CD14-positive monocyte (primary cell): ENCODE measurements around the gene SYNGR4. TPM values are rescaled to one million over a fixed set of nuclear protein-coding genes. Genes with fewer than 3 reads are reported as not detected.

Experiments
- DNase-seq, 3 donors: peaks; one replicate each; pipeline ENCODE4 v3.0.0-alpha.2; 2011 to 2022
- H2AFZ ChIP-seq: 2 replicates; pipeline ENCODE4 v1.6.0; 2012; ENCODE audit warnings: mild to moderate bottlenecking, low read depth, low read length, inconsistent platforms; ENCODE audit not compliant: insufficient read depth, poor library complexity, severe bottlenecking
- H3K27ac ChIP-seq, 2 donors: 1 replicate in 1 of 2; 2 replicates in 1 of 2; pipeline ENCODE4 v1.5.1; 2012 to 2013; ENCODE audit warnings: low read length in 2 of 2, control low read depth in 1 of 2, inconsistent platforms in 1 of 2, low read depth in 1 of 2, mild to moderate bottlenecking in 1 of 2
- H3K27me3 ChIP-seq, 2 donors: one replicate each; pipeline versions ENCODE4 v1.6.0 to v1.6.1; 2011 to 2013; ENCODE audit warnings: low read length in 2 of 2; ENCODE audit not compliant: control insufficient read depth in 2 of 2, insufficient read depth in 2 of 2
- H3K36me3 ChIP-seq, 2 donors: replicated peaks in 1 of 2; 1 replicate in 1 of 2; 2 replicates in 1 of 2; pipeline versions ENCODE4 v1.5.1 to v1.6.1; 2012 to 2013; ENCODE audit warnings: low read length in 2 of 2, control low read depth in 1 of 2, inconsistent platforms in 1 of 2, mild to moderate bottlenecking in 1 of 2; ENCODE audit not compliant: insufficient read depth in 2 of 2, control insufficient read depth in 1 of 2
- H3K4me1 ChIP-seq, 2 donors: 1 replicate in 1 of 2; 2 replicates in 1 of 2; pipeline versions ENCODE4 v1.5.1 to v1.6.1; 2012 to 2013; ENCODE audit warnings: low read length in 2 of 2, control low read depth in 1 of 2, inconsistent platforms in 1 of 2, mild to moderate bottlenecking in 1 of 2, moderate library complexity in 1 of 2; ENCODE audit not compliant: insufficient read depth in 2 of 2, control insufficient read depth in 1 of 2
- H3K4me2 ChIP-seq: replicated peaks from 2 replicates; pipeline ENCODE3; 2012; ENCODE audit warnings: low read length, moderate library complexity, mild to moderate bottlenecking; ENCODE audit not compliant: poor library complexity, severe bottlenecking; ENCODE audit errors: extremely low read depth
- H3K4me3 ChIP-seq, 3 experiments: fragments of 200-600 bp in 1 of 3; sonication (generic) in 1 of 3; replicated peaks in 1 of 3; 1 replicate in 2 of 3; 2 replicates in 1 of 3; pipeline ENCODE4 v1.5.1; 2011 to 2013; ENCODE audit warnings: low read length in 3 of 3, mild to moderate bottlenecking in 3 of 3, control low read depth in 2 of 3, low read depth in 2 of 3, inconsistent platforms in 1 of 3, moderate library complexity in 1 of 3
- H3K79me2 ChIP-seq: 2 replicates; pipeline ENCODE4 v1.6.0; 2012; ENCODE audit warnings: mild to moderate bottlenecking, control low read depth, inconsistent platforms, low read length, moderate library complexity; ENCODE audit not compliant: insufficient read depth
- H3K9ac ChIP-seq: 2 replicates; pipeline ENCODE4 v1.6.0; 2017; ENCODE audit warnings: low read length, mild to moderate bottlenecking; ENCODE audit not compliant: insufficient read depth, poor library complexity, severe bottlenecking
- H3K9me3 ChIP-seq, 2 donors: replicated peaks in 1 of 2; 1 replicate in 1 of 2; 2 replicates in 1 of 2; pipeline versions ENCODE4 v1.5.1 to v1.6.1; 2012 to 2013; ENCODE audit warnings: low read length in 2 of 2, control low read depth in 1 of 2; ENCODE audit not compliant: control insufficient read depth in 1 of 2, insufficient read depth in 1 of 2
- H4K20me1 ChIP-seq: 2 replicates; pipeline ENCODE4 v1.6.0; 2012; ENCODE audit warnings: mild to moderate bottlenecking, low read length, control low read depth, moderate library complexity; ENCODE audit not compliant: insufficient read depth
- H3K27ac Mint-ChIP-seq, 7 donors: one replicate each; pipeline ENCODE4 v1.8.0; 2020; ENCODE audit warnings: mild to moderate bottlenecking in 7 of 7, mixed read lengths in 7 of 7, moderate library complexity in 6 of 7, inconsistent platforms in 2 of 7
- H3K27me3 Mint-ChIP-seq, 3 donors: one replicate each; pipeline ENCODE4 v1.8.0; 2021 to 2022; ENCODE audit warnings: low read depth in 3 of 3, mild to moderate bottlenecking in 3 of 3, mixed read lengths in 3 of 3, moderate library complexity in 3 of 3, inconsistent platforms in 1 of 3
- H3K36me3 Mint-ChIP-seq, 2 donors: one replicate each; pipeline ENCODE4 v1.8.0; 2020; ENCODE audit warnings: mixed read lengths in 2 of 2, inconsistent platforms in 1 of 2, mild to moderate bottlenecking in 1 of 2
- H3K4me1 Mint-ChIP-seq: one replicate; pipeline ENCODE4 v1.8.0; 2020; ENCODE audit warnings: mild to moderate bottlenecking, mixed read lengths
- H3K4me3 Mint-ChIP-seq, 2 donors: one replicate each; pipeline ENCODE4 v1.8.0; 2020; ENCODE audit warnings: mild to moderate bottlenecking in 2 of 2, mixed read lengths in 2 of 2, moderate library complexity in 1 of 2
- H3K9me3 Mint-ChIP-seq, 7 donors: one replicate each; pipeline ENCODE4 v1.8.0; 2020 to 2022; ENCODE audit warnings: mixed read lengths in 7 of 7, mild to moderate bottlenecking in 6 of 7, moderate library complexity in 6 of 7, inconsistent platforms in 2 of 7
- WGBS: methylation state at CpG from one replicate; pipeline ENCODE4 v1.1.5; 2013; ENCODE audit warnings: missing lambda C conversion rate; ENCODE audit not compliant: insufficient coverage; 5-methylcytosine and 5-hydroxymethylcytosine counted together
- intact Hi-C, 2 donors: fragments of 100-400 bp; cut with micrococcal nuclease; formaldehyde crosslinking; loops; one replicate each; pipeline versions ENCODE4 v1.15.0 to v1.15.1; 2023
- polyA plus RNA-seq, 3 donors: library from polyadenylated mRNA; depleted of rRNA in 1 of 3; unstranded in 2 of 3; stranded (reverse) in 1 of 3; fragments of 300-500 nt in 2 of 3; fragments of >200 nt in 1 of 3; fragmentation: Illumina TruSeq in 2 of 3; gene quantifications; 1 replicate in 2 of 3; 2 replicates in 1 of 3; pipeline ENCODE4 v1.2.3, GENCODE V29; 2012 to 2021
- TF ChIP-seq, protein P1 (sequence below): fragments of 200-600 bp; IDR thresholded peaks from one replicate; pipeline ENCODE4 v1.8.0; 2022; ENCODE audit warnings: antibody characterized with exemption, mild to moderate bottlenecking

Gene SYNGR4
- polyA plus RNA-seq, 3 donors: not detected

DNA sequence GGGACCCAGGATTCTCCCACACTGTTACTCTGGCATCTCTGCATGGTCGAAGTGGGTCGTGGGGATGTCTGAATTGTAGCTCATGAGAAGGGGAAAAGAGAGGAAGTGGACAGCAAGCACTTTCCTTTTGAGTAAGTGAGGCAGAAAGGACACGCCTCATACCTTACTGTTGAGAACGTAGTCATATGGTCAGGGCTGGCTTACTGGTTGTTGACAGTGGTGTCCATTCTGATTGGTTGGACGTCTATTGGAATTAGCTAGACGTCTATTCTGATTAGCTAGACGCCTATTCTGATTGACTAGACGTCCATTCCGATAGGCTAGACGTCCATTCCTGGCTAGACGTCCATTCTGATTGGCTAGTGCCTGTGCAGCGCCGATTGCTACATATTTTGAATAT lies 41.7 kb downstream of the SYNGR4 start:
- H3K4me3 ChIP-seq: no peak overlapping the region
- intact Hi-C loops: no loop called here
- TF ChIP-seq, protein P1, sequence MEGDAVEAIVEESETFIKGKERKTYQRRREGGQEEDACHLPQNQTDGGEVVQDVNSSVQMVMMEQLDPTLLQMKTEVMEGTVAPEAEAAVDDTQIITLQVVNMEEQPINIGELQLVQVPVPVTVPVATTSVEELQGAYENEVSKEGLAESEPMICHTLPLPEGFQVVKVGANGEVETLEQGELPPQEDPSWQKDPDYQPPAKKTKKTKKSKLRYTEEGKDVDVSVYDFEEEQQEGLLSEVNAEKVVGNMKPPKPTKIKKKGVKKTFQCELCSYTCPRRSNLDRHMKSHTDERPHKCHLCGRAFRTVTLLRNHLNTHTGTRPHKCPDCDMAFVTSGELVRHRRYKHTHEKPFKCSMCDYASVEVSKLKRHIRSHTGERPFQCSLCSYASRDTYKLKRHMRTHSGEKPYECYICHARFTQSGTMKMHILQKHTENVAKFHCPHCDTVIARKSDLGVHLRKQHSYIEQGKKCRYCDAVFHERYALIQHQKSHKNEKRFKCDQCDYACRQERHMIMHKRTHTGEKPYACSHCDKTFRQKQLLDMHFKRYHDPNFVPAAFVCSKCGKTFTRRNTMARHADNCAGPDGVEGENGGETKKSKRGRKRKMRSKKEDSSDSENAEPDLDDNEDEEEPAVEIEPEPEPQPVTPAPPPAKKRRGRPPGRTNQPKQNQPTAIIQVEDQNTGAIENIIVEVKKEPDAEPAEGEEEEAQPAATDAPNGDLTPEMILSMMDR: no peak
- no peak overlapping the region for H3K4me2 ChIP-seq
- H3K4me1 Mint-ChIP-seq: peaks cover 7% of the 10 kb centered on the region
- H3K36me3 Mint-ChIP-seq: no peaks in the 10 kb centered on the region
- H3K27ac ChIP-seq: no peak overlapping the region
- H3K9me3 Mint-ChIP-seq: peaks cover 0 to 5% (median 2%) of the 10 kb centered on the region in 7 donors
- H3K27me3 ChIP-seq: no peaks in the 10 kb centered on the region
- no peaks in the 10 kb centered on the region for H3K36me3 ChIP-seq
- 77% methylated on average over 11 of the region's 13 CpGs for WGBS
- no peaks in the 10 kb centered on the region for H3K79me2 ChIP-seq
- H3K27me3 Mint-ChIP-seq: peaks cover 7 to 17% (median 15%) of the 10 kb centered on the region in 3 donors
- no peaks in the 10 kb centered on the region for H3K9me3 ChIP-seq
- peaks cover 0 to 3% of the 10 kb centered on the region in 2 donors for H3K4me1 ChIP-seq
- no peak overlapping the region for H2AFZ ChIP-seq
- DNase-seq: no peak
- no peak overlapping the region for H3K27ac Mint-ChIP-seq
- H3K4me3 Mint-ChIP-seq: no peak overlapping the region
- no peak overlapping the region for H3K9ac ChIP-seq
- no peaks in the 10 kb centered on the region for H4K20me1 ChIP-seq

- H3K4me3 Mint-ChIP-seq: peak overlapping the region; percentile 59 to 72
These were observed 49.9 kb downstream of the SYNGR4 start for GRCh38 chr19:48413879-48414587.

More at GRCh38 chr19:48413879-48414587, 49.9 kb downstream of the SYNGR4 start:
- H3K36me3 Mint-ChIP-seq: peaks cover 0 to 4% of the 10 kb centered on the region in 2 donors
- Histone ChIP-seq H3K9ac (no peak overlapping the region), H3K79me2 (no peaks in the 10 kb centered on the region), H3K27me3 (peaks cover 0 to 21% of the 10 kb centered on the region in 2 donors), H3K4me1 (peaks cover 20 to 25% of the 10 kb centered on the region in 2 donors), H3K36me3 (no peaks in the 10 kb centered on the region), H4K20me1 (no peaks in the 10 kb centered on the region), H3K4me3 (no peak overlapping the region), H3K27ac (no peak overlapping the region), H2AFZ (peak overlapping the region; percentile 76), H3K9me3 (no peaks in the 10 kb centered on the region), H3K4me2 (no peak overlapping the region)
- H3K27me3 Mint-ChIP-seq: peaks cover 28 to 44% (median 30%) of the 10 kb centered on the region in 3 donors
- peaks cover 26% of the 10 kb centered on the region for H3K4me1 Mint-ChIP-seq
- WGBS: 53% methylated on average over 20 of the region's 24 CpGs
- TF ChIP-seq, protein P1: no peak
- no peak overlapping the region for H3K27ac Mint-ChIP-seq
- intact Hi-C loops: no loop called here
- peaks cover 0 to 12% (median 0%) of the 10 kb centered on the region in 7 donors for H3K9me3 Mint-ChIP-seq
- DNase-seq: no peak
